NOMO-1 treated with DMSO at 0.1 percent for 48 hours (cell line): ENCODE measurements around the gene IFT22.
A peak's percentile ranks its signal among the peaks of the same experiment; 100 is the strongest.
"Not testable (repeated sequence)": the region's sequence is repeated elsewhere in the genome, so short reads cannot be mapped to it uniquely, and the experiment has no call there.

Experiments
- DNase-seq: peaks from one replicate; lab custom pipeline; 2025; ENCODE audit not compliant: unreplicated experiment; lab: John Stamatoyannopoulos, UW

IFT22 gene

DNA sequence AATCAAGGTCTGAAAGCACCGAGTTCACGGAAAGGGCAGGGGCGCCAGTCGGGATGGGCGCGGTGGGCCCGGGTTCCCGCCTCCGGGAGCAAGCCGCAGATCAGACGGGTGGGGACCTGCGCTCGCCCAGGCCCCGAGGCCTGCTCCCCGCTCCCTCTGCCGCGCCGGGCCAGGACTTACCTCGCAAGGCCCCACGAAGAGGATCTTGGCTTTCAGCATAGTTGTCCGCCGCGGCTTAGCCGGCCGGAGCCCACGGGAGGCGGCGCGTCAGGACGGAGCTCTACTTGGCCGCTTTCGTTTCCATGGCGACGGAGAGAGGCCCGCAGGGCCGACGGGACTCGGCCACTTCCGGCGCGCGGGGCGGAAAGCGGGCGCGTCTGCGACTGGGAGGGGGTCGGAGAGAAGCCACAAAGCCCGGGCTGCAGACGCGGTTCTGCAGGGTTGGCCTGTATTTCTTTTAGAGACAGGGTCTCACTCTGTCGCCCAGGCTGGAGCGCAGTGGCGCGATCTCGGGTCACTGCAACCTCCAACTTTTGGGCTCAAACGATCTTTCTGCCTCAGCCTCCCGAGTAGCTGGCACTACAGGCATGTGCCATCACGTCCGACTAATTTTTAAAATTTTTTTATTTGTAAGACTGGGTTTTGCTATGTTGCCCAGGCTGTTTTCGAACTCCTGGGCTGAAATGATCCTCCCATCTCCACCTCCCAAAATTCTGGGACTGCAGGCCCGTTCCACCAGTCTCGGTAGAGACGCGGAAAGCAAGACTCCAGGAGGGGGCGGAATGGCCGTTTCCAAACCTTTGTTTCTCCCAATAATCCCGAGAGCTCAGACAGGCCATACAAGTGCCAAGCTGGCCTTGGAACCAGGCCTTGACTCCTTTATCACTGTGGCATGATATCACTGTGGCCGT, at the start of gene IFT22:
IFT22 (minus strand) TSS at position 322 of the 911 bp plus-strand sequence; CDS start at position 219, 103 bp downstream.
- peak; percentile 93 for DNase-seq

DNA sequence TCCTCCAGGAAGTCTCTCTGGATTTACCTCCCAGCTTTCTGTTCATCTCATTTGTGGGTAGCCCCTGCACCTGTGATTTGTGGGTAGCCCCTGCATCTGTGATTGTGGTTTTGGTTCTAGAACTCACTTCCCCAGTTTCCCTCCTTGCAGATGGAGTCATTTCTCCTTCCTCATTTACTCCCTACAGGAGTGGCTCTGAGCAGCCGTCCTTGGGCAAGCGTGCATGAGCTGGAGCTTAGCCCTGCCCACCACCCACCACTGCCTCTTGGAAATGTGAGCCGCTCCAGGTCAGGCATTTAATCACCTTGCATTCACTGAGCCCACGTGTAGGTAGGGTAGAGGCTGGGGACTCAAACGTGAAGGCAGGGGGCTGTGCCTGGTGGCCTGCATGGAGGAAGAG, 49.2 kb upstream of the IFT22 start:
- peak; percentile 30 for DNase-seq

GRCh38 chr7:101368422-101369165, 47.0 kb upstream of the IFT22 start:
- DNase-seq = no peak

- DNase-seq = no peak
Measured at GRCh38 chr7:101367676-101368075, 46.1 kb upstream of the IFT22 start.

GRCh38 chr7:101365956-101366355, 44.3 kb upstream of the IFT22 start:
- DNase-seq = no peak

GRCh38 chr7:101363734-101364374, 42.2 kb upstream of the IFT22 start:
- DNase-seq = peak; percentile 88

DNA sequence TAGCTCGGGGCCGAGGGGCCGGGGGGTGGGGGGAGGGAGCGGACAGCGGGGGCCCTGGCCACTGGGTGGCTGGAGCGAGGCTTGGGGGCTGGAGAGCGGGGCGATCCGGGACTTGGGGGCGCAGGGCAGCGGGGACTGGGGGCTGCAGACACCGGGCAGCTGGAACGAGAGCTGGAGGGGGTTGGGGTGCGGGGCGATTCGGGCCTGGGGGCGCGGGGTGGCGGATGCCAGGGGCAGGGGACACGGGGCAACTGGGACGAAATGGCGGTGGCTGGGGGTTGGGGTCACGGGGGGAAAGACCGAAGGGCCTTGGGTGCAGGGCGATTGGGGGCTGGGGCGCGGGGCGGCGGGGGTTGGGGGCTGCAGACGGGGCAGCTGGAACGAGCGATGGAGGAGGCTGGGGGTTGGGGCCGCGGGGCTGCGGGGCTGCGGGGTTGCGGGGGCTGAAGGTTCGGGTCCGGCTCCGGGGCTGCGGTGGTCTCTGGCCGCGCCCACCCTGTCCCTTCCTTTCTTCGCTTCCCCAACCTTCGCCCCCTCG, 41.7 kb upstream of the IFT22 start:
- DNase-seq = no peak

DNA sequence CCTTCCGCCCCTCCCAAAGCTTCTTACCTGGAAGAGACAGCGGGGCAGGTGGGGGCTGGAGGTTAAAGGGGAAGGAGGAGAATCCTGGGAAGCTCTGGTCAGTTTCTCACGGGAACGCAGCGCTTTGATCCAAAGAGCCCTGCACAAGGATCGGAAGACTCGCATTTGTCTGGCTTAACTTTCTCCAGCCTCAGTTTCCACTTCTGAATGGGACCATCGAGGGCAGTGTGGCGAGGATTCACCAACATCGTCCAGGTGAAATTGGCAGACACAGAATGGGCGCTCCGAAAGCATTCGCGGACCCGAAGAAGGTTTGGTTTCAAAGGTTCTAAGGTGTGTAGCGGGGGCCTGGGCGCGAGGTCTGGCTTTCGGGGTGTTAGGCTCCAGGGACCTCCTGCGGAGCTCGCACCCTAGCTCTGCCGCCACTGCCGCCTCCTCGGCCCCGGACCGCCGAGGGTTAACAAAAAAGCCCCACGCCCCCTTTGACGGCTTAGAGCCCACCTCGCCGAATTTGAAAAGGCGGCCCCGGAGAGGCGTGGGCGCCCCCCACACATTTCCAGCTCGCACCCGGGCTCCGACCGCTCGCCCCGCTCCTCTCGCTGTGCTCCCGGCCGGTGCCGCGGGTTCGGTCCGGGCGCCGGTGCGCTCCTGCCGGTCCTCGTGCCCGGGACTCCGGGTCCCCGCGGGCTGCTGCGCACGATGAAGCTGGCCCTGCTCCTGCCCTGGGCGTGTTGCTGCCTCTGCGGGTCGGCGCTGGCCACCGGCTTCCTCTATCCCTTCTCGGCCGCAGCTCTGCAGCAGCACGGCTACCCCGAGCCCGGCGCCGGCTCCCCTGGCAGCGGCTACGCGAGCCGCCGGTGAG, 41.0 kb upstream of the IFT22 start, which contains the start of gene COL26A1:
COL26A1 (plus strand) TSS at position 542 of the 862 bp plus-strand sequence; CDS start at position 700, 158 bp downstream.
- no peak for DNase-seq

GRCh38 chr7:101357433-101357832, 35.8 kb upstream of the IFT22 start:
- no peak for DNase-seq

DNA sequence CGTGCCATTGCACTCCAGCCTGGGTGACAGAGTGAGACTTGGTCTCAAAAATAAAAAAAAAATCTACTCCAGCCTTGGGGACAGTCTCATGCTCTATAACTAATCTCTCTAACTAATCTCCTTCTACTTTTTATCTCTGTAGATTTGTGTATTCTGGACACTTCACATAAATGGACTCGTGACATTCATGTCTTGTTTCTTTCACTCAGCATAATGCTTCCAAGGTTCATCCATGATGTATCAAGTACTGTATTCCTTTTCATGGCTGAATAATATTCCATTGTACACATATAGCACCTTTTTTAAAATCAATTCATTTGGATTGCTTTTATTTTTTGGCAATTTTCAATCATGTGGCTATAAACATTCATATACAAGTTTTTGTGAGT, 31.3 kb upstream of the IFT22 start:
- DNase-seq = no peak

GRCh38 chr7:101349300-101349699, 27.7 kb upstream of the IFT22 start:
- not testable (repeated sequence) for DNase-seq

GRCh38 chr7:101348456-101349067, 26.9 kb upstream of the IFT22 start:
- not testable (repeated sequence) for DNase-seq

- no peak for DNase-seq
Measured at GRCh38 chr7:101347477-101347876, 25.9 kb upstream of the IFT22 start.

- no peak for DNase-seq
Measured at GRCh38 chr7:101342892-101343291, 21.3 kb upstream of the IFT22 start.

DNA sequence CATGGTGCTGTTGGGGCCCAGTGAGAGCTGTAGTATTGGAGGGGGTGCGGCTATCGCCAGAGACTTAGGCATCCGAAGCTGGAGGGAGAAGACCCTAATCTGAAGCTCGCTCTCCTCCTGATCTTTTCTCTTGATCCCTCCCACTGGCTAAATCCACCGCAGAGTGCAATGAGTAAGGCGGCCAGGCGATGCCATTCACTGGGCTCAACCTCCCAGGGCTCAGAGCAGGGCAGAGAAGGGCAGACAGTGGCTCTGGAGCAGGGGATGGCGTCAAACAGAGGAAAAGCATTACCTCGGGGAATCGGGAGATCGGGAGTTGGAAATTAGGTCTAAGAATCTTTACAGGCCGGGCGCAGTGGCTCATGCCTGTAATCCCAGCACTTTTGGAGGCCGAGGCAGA, 18.8 kb upstream of the IFT22 start:
- no peak for DNase-seq

DNA sequence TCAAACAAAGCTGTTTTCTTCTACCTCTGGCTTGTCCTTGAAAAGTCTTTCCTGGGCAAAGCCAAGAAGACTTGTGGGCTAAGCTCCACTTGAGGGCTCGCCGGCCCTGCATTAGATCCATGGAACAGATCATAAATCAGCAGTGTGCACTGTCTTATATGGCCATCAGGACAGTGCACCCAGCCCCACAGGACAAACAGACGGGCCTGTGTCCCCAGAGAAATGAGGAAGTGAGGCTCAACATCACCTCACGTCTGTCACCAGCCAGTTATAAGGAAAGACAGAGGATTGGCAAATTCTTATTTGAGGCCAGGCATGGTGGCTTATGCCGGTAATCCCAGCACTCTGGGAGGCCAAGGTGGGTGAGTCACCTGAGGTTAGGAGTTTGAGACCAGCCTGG, 12.3 kb upstream of the IFT22 start:
- peak; percentile 78 for DNase-seq

- DNase-seq = no peak
Measured at GRCh38 chr7:101332026-101332425, 10.4 kb upstream of the IFT22 start.

DNA sequence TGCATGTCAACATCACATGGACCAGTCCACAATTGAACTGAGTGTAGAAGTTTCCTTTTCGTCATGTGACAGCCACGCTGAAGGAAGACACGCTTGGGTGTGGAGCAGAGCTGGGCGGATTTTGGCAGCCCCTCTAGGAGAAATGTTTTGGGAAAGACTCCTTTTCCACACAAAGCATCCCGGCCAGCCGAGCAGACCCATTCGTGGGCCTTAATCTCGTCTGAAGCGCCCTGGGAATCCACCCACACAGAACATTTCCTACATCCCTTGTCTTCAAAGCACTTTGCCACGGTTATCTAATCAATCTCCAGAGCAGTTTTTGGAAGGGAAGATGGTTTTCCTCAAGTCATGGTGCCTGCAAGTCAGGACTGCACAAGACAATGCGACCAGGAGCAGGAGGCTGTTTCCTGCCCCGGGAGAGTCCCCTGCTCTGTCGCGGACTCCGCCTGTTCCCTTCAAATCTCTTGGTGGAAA, 8.4 kb upstream of the IFT22 start:
- DNase-seq = no peak

- DNase-seq = no peak
Measured at GRCh38 chr7:101328159-101328558, 6.5 kb upstream of the IFT22 start.

- no peak for DNase-seq
Measured at GRCh38 chr7:101319401-101319800, 2.2 kb downstream of the IFT22 start.
